Measurements from ENCODE around the gene TSPO2. TPM values are rescaled to one million over a fixed set of nuclear protein-coding genes. Genes with fewer than 3 reads are reported as not detected.
"Not testable (repeated sequence)": the region's sequence is repeated elsewhere in the genome, so short reads cannot be mapped to it uniquely, and the experiment has no call there.

The TSPO2 gene
- total RNA-seq, 1 donor from 2014 or later = not detected

- DNase-seq (ENCODE audit: low spot score) = no peak
- H3K27me3 Mint-ChIP-seq (ENCODE audit: low read depth) = peaks cover 8% of the 10 kb centered on the region
- no peak overlapping the region for H3K4me3 Mint-ChIP-seq (ENCODE audit: low read depth)
- no peaks in the 10 kb centered on the region for H3K36me3 Mint-ChIP-seq (ENCODE audit: low read depth)
- H3K27ac Mint-ChIP-seq = no peak overlapping the region
- no peaks in the 10 kb centered on the region for H3K9me3 Mint-ChIP-seq
- H3K4me1 Mint-ChIP-seq (ENCODE audit: low read depth) = no peaks in the 10 kb centered on the region
- intact Hi-C loops (cut with micrococcal nuclease) = no loop called here
Measured at GRCh38 chr6:41013466-41014153, 28.7 kb upstream of the TSPO2 start.

DNA sequence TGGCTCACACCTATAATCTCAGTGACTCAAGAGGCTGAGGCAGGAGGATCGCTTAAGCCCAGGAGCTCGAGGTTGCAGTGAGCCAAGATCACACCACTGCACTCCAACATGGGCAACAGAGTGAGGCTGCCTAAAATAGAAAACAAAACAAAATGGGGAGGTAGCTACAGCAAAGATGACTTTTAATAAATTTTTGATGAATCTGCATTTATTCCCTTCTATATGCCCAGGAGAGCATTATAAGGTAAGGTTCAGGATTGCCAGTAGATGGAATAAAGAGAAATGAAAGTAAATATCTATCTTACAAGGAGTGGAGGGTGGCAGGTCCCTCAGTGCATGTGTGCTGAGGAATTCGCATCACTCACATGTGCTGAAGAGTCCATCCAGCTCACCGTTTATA is 27.5 kb upstream of the TSPO2 start:
- no peaks in the 10 kb centered on the region for H3K4me1 Mint-ChIP-seq (ENCODE audit: low read depth)
- intact Hi-C loops (cut with micrococcal nuclease) = no loop called here
- no peaks in the 10 kb centered on the region for H3K36me3 Mint-ChIP-seq (ENCODE audit: low read depth)

GRCh38 chr6:41015860-41016259 is 26.4 kb upstream of the TSPO2 start:
- H3K4me3 Mint-ChIP-seq (ENCODE audit: low read depth); DNase-seq (ENCODE audit: low spot score): not testable (repeated sequence)

More for the DNA sequence above, 27.5 kb upstream of the TSPO2 start:
- no peaks in the 10 kb centered on the region for H3K9me3 Mint-ChIP-seq
- DNase-seq (ENCODE audit: low spot score) = no peak
- peaks cover 8% of the 10 kb centered on the region for H3K27me3 Mint-ChIP-seq (ENCODE audit: low read depth)
- H3K4me3 Mint-ChIP-seq (ENCODE audit: low read depth) = no peak overlapping the region
- H3K27ac Mint-ChIP-seq = no peak overlapping the region

DNA sequence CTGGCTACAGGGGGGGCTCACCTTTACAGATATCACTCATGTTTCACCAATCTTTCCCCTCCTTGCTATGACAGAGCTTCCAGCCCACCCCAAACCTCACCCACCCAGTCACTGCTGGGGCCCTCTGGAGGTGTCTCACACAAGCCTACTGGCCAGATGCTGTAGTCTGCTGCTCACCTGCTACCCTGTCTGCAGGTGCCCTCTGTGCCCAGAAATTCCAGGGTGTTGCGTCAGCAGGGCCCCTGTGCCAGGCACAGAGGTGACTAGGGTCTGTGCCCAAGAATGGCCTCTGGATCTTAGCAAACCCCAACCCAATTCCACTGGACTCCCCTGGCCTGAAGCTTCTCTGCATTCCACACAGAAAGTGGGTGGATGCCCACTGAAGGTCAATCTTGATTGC is 24.6 kb upstream of the TSPO2 start:
- no peak for DNase-seq (ENCODE audit: low spot score)
- Mint-ChIP-seq H3K4me1 (ENCODE audit: low read depth) (no peaks in the 10 kb centered on the region), H3K36me3 (ENCODE audit: low read depth) (no peaks in the 10 kb centered on the region), H3K27me3 (ENCODE audit: low read depth) (peaks cover 1% of the 10 kb centered on the region), H3K27ac (no peak overlapping the region), H3K9me3 (no peaks in the 10 kb centered on the region), H3K4me3 (ENCODE audit: low read depth) (no peak overlapping the region)
- intact Hi-C loops (cut with micrococcal nuclease) = no loop called here

More at GRCh38 chr6:41015860-41016259, 26.4 kb upstream of the TSPO2 start:
- H3K27ac Mint-ChIP-seq; H3K27me3 Mint-ChIP-seq (ENCODE audit: low read depth); H3K9me3 Mint-ChIP-seq; H3K4me1 Mint-ChIP-seq (ENCODE audit: low read depth); intact Hi-C loops (cut with micrococcal nuclease); H3K36me3 Mint-ChIP-seq (ENCODE audit: low read depth): not testable (repeated sequence)

GRCh38 chr6:41021832-41022231 is 20.4 kb upstream of the TSPO2 start:
- no peak overlapping the region for H3K27ac Mint-ChIP-seq
- intact Hi-C loops (cut with micrococcal nuclease) = no loop called here
- H3K9me3 Mint-ChIP-seq = no peaks in the 10 kb centered on the region
- H3K36me3 Mint-ChIP-seq (ENCODE audit: low read depth) = no peaks in the 10 kb centered on the region
- H3K27me3 Mint-ChIP-seq (ENCODE audit: low read depth) = no peaks in the 10 kb centered on the region
- DNase-seq (ENCODE audit: low spot score) = no peak
- no peak overlapping the region for H3K4me3 Mint-ChIP-seq (ENCODE audit: low read depth)
- H3K4me1 Mint-ChIP-seq (ENCODE audit: low read depth) = no peaks in the 10 kb centered on the region

DNA sequence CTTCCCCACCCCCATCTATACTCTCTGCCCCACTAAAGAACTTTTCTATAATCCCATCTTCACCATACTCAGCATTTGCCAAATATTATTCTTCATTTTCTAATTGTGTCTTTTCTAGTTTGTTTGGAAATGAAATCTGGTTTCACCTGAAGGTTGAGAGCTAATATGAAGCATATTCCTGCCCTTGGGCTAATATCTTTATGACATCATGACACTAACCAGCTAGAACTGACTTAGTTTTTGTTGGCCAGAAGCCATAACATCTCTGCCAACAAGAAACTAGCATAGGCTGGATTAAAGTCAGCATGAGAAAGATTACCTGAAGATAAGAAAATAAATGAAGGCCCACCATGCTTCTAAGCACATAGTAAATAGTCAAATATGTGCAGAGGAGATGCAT is 20.0 kb upstream of the TSPO2 start:
- intact Hi-C loops (cut with micrococcal nuclease) = no loop called here
- no peak for DNase-seq (ENCODE audit: low spot score)
- H3K4me1 Mint-ChIP-seq (ENCODE audit: low read depth) = peaks cover 4% of the 10 kb centered on the region
- no peaks in the 10 kb centered on the region for H3K27me3 Mint-ChIP-seq (ENCODE audit: low read depth)
- no peaks in the 10 kb centered on the region for H3K9me3 Mint-ChIP-seq
- no peak overlapping the region for H3K4me3 Mint-ChIP-seq (ENCODE audit: low read depth)
- no peak overlapping the region for H3K27ac Mint-ChIP-seq
- no peaks in the 10 kb centered on the region for H3K36me3 Mint-ChIP-seq (ENCODE audit: low read depth)

DNA sequence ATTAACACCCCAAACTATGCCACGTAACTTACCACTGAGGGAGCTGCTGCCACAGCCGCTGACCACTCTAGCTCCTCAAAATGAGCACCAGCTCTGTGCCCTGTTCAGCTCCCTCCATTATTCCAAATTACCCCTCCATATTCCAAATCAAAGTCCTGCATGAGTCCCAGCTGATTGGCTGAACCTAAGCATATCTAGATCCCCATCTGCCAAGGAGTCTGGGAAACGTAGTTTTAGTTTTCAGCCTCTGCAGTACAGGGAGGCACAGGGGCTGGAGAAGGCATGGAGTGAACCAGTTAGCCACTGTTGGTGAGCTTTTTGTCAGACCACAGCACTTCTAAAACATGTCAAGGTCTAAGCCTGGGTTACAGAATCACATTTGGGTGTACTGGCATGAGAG is 19.2 kb upstream of the TSPO2 start:
- Mint-ChIP-seq H3K27ac (no peak overlapping the region), H3K4me1 (ENCODE audit: low read depth) (peaks cover 10% of the 10 kb centered on the region), H3K9me3 (no peaks in the 10 kb centered on the region), H3K4me3 (ENCODE audit: low read depth) (no peak overlapping the region), H3K27me3 (ENCODE audit: low read depth) (no peaks in the 10 kb centered on the region), H3K36me3 (ENCODE audit: low read depth) (no peaks in the 10 kb centered on the region)
- no peak for DNase-seq (ENCODE audit: low spot score)
- intact Hi-C loops (cut with micrococcal nuclease) = no loop called here

GRCh38 chr6:41025966-41026530 is 16.2 kb upstream of the TSPO2 start:
- DNase-seq (ENCODE audit: low spot score) = no peak
- H3K9me3 Mint-ChIP-seq = no peaks in the 10 kb centered on the region
- peak overlapping the region; percentile 20 for H3K4me3 Mint-ChIP-seq (ENCODE audit: low read depth)
- no peaks in the 10 kb centered on the region for H3K36me3 Mint-ChIP-seq (ENCODE audit: low read depth)
- H3K27ac Mint-ChIP-seq = no peak overlapping the region
- H3K4me1 Mint-ChIP-seq (ENCODE audit: low read depth) = peaks cover 19% of the 10 kb centered on the region
- intact Hi-C loops (cut with micrococcal nuclease) = no loop called here
- H3K27me3 Mint-ChIP-seq (ENCODE audit: low read depth) = no peaks in the 10 kb centered on the region

- peak overlapping the region; percentile 89 for H3K4me3 Mint-ChIP-seq (ENCODE audit: low read depth)
- intact Hi-C loops (cut with micrococcal nuclease) = loop anchor here (1.0 kb wide), 1 partner anchor 21 kb away; no protein-coding TSS in a partner anchor
Measured at GRCh38 chr6:41027241-41027640, 15.0 kb upstream of the TSPO2 start.

DNA sequence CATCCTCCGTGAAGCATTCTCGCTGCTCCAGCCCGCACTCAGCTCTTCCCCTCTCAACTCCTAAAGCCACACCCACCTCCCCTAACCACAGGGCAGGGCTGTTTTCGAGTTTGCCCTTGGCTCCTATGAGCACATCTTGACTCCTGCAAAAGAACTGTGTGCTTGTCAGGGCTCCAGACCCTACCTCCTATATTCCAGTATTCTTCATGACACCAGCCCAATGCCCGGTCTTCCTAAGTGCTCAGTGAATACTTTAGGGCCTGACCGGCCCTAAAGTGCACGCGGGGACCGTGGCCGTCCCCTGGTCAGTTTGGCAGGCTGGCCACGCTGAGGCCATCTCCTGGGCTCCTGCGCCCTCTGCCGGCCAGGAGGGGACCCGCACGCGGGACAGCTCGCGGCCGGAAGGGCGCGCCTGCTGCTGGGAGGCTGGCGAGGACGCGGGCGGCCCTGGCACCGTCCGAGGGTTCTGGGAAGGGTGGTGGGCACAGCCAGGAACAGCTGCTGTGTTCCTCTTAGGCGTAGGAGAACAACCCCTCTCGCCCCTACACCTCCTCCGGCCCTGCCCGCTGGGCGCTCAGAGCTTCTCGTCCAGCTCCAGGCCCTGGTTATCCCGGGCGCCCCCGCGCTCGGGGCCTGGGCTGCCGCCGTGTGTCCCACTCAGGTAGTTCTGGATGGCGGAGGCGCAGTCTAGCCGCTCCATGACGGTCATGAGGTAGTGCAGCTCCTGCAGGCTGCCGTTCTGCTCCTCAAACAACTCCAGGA is 14.3 kb upstream of the TSPO2 start:
- Mint-ChIP-seq H3K27me3 (ENCODE audit: low read depth) (no peaks in the 10 kb centered on the region), H3K9me3 (no peaks in the 10 kb centered on the region), H3K4me3 (ENCODE audit: low read depth) (peak overlapping the region; percentile 89), H3K27ac (peak overlapping the region; percentile 94), H3K36me3 (ENCODE audit: low read depth) (no peaks in the 10 kb centered on the region), H3K4me1 (ENCODE audit: low read depth) (peaks cover 19% of the 10 kb centered on the region)
- intact Hi-C loops (cut with micrococcal nuclease) = loop anchor here (1.0 kb wide), 2 partner anchors 22 to 44 kb away; partner anchors contain the start of genes NFYA and OARD1
- DNase-seq (ENCODE audit: low spot score) = peak; percentile 77

More at GRCh38 chr6:41027241-41027640, 15.0 kb upstream of the TSPO2 start:
- peaks cover 19% of the 10 kb centered on the region for H3K4me1 Mint-ChIP-seq (ENCODE audit: low read depth)
- DNase-seq (ENCODE audit: low spot score) = no peak
- H3K9me3 Mint-ChIP-seq = no peaks in the 10 kb centered on the region
- H3K27ac Mint-ChIP-seq = peak overlapping the region; percentile 94
- H3K27me3 Mint-ChIP-seq (ENCODE audit: low read depth) = no peaks in the 10 kb centered on the region
- no peaks in the 10 kb centered on the region for H3K36me3 Mint-ChIP-seq (ENCODE audit: low read depth)

GRCh38 chr6:41028561-41029412 is 13.5 kb upstream of the TSPO2 start:
- Mint-ChIP-seq H3K36me3 (ENCODE audit: low read depth) (no peaks in the 10 kb centered on the region), H3K9me3 (no peaks in the 10 kb centered on the region), H3K27ac (peak overlapping the region; percentile 94), H3K4me3 (ENCODE audit: low read depth) (peak overlapping the region; percentile 89), H3K4me1 (ENCODE audit: low read depth) (peaks cover 19% of the 10 kb centered on the region), H3K27me3 (ENCODE audit: low read depth) (no peaks in the 10 kb centered on the region)
- DNase-seq (ENCODE audit: low spot score) = no peak
- intact Hi-C loops (cut with micrococcal nuclease) = loop anchor here (1.0 kb wide), 2 partner anchors 39 to 44 kb away; partner anchors contain the start of genes NFYA and OARD1

- no peak for DNase-seq (ENCODE audit: low spot score)
- Mint-ChIP-seq H3K27me3 (ENCODE audit: low read depth) (no peaks in the 10 kb centered on the region), H3K4me3 (ENCODE audit: low read depth) (no peak overlapping the region), H3K9me3 (no peaks in the 10 kb centered on the region), H3K4me1 (ENCODE audit: low read depth) (peaks cover 10% of the 10 kb centered on the region), H3K27ac (no peak overlapping the region), H3K36me3 (ENCODE audit: low read depth) (no peaks in the 10 kb centered on the region)
- intact Hi-C loops (cut with micrococcal nuclease) = no loop called here
Measured at GRCh38 chr6:41032830-41033229, 9.4 kb upstream of the TSPO2 start.
